Measurements from ENCODE around the gene SEPTIN5.
A peak's percentile ranks its signal among the peaks of the same experiment; 100 is the strongest.

- TF ChIP-seq CTCF (conservative IDR thresholded peaks at IDR 0.05; ENCODE audit: low read depth in 2 of 2) (no peak), JUNB (IDR thresholded peaks at IDR 0.05; ENCODE audit: unreplicated experiment) (no peak), EZH2 (IDR thresholded peaks at IDR 0.05; ENCODE audit: low read depth, unreplicated experiment) (peak; percentile 95), REST (IDR thresholded peaks at IDR 0.05; ENCODE audit: unreplicated experiment) (no peak), POLR2AphosphoS5 (IDR thresholded peaks at IDR 0.05; ENCODE audit: low read depth) (no peak)
Observed at GRCh38 chr22:19765477-19766239, 51.4 kb downstream of the SEPTIN5 start.
